Activated CD4-positive, CD25-positive, alpha-beta regulatory T cell (primary cell): Measurements from ENCODE around the gene POLE2.
A peak's percentile ranks its signal among the peaks of the same experiment; 100 is the strongest.
"Not testable (repeated sequence)": the region's sequence is repeated elsewhere in the genome, so short reads cannot be mapped to it uniquely, and the experiment has no call there.

Experiments used
- DNase-seq, 4 experiments: peaks; one replicate each; lab custom pipeline; 2025; lab: John Stamatoyannopoulos, UW

The POLE2 gene

DNA sequence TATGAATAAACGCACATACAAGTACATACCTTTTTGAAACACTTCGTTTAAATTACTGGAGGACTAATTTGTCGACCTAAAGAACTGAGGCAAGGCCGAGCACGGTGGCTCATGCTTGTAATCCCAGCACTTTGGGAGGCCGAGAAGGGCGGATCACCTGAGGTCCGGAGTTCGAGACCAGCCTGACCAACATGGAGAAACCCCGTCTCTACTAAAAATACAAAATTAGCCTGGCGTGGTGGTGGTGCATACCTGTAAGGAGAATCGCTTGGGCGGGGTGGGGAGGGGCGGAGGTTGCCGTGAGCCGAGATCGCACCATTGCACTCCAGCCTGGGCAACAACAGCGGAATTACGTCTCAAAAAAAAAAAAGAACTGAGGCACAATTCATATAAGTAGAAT lies 68.7 kb downstream of the POLE2 start:
- not testable (repeated sequence) for DNase-seq

- no peak for DNase-seq
Measured at GRCh38 chr14:49617852-49618519, 70.0 kb downstream of the POLE2 start.

- no peak for DNase-seq
Measured at GRCh38 chr14:49615776-49616175, 72.2 kb downstream of the POLE2 start.

DNA sequence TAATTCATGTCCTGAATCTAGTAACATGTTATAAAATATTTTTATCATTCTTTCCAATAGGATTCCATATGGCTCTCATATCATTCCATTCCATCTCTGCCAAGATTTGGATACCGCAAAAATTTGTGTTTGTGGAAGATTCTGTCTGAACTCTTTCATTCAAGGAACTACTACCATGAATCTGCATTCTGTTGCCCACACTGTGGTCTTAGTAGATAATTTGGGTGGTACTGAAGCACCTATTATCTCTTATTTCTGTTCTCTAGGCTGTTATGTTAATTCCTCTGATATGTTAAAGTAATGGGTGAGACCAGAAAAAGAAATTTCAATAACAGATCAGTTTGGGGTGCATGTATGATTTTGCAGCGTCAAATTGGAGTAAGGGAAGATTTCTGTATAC lies 73.8 kb downstream of the POLE2 start:
- no peak for DNase-seq

DNA sequence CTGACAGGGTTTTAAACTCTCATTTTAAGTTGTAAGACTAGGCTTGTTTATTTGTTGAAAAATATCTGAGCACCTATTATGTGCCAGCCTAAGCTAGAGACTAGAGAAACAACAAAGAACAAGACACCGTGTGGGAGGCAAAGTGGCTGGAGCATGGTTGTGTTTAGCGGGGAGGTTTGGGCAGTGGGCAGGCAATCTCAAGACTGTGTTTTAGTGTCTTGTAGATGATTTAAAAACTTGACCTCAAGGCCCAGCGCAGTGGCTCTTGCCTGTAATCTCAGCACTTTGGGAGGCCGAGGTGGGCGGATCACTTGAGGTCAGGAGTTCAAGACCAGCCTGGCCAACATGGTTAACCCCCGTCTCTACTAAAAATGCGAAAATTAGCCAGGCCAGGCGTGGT lies 75.3 kb downstream of the POLE2 start:
- DNase-seq: no peak

DNA sequence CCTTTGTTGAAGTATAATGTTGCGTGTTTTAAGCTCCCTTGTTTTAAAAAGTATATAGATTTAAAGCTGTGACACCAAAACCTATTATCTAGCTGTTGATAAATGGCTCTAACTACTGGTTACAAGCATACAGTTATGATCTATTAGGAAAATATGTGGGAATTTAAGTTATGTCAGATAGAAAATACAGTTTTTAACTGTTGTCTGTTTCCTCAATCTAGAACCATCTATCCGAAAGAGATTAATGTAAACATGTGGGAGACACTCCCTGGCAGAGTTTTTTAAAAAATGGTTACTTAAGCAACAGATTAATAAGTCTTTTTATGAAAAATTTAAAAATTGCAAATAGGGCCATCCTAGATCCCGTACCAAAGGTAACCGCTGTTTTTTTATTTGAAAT lies 75.8 kb downstream of the POLE2 start:
- no peak for DNase-seq

DNA sequence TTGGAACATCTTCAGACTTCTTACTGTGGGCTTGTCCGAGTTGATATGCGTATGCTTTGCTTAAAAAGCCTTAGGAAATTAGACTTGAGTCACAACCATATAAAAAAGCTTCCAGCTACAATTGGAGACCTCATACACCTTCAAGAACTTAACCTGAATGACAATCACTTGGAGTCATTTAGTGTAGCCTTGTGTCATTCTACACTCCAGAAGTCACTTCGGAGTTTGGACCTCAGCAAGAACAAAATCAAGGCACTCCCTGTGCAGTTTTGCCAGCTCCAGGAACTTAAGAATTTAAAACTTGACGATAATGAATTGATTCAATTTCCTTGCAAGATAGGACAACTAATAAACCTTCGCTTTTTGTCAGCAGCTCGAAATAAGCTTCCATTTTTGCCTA lies 80.4 kb downstream of the POLE2 start:
- DNase-seq: no peak

DNA sequence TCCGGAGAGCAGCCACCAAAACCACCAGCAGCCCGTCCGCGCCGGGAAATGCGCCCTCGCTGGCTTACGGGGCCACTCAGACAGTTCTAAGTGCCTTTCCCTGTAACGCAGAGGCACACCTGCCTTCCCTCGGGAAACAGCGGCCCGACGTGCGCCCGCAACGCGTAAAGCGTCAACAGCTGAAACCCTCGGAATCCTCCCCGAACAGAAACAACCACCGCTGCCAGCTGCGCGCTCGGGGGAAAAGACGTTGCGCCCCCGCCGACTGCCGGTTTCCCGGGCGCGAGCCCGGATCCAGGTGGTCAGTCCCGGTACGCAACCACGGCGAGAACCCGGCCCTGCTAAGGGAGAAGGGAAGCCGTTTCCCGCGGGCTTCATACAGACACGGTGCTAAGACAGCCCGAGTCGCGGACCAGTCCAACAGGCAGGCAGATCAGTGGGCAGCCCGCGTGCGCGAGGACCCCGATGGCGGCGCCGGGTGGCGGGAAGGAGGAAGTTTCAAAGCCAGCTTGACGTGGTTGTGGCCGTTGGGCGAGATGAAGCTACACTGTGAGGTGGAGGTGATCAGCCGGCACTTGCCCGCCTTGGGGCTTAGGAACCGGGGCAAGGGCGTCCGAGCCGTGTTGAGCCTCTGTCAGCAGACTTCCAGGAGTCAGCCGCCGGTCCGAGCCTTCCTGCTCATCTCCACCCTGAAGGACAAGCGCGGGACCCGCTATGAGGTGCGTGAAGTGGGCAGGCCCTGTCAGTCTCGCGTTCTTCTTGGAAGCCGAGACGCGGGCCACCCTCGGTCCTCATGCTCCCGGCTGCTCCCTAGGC lies 89.3 kb downstream of the POLE2 start, which contains the start of gene LRR1:
TSS of gene LRR1 (plus strand) at position 456 of the 816 bp plus-strand sequence. CDS start at position 537, 81 bp downstream.
- DNase-seq: peak; percentile 71 to 81 (median 76)

DNA sequence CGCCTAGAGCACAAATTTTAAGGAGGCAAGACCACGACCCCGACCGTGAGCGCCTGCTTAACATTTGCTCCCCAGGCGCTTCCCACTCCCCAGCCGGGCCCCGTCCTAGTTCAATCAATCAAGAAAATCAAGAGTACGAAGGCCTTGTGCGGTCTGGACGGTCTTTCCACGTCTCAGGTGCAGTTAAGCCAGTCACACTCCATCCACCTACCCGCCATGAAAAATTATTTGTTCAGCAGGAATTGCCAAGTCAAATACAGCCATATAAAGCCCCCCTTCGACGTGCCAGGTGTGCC lies 89.9 kb downstream of the POLE2 start:
- no peak for DNase-seq

DNA sequence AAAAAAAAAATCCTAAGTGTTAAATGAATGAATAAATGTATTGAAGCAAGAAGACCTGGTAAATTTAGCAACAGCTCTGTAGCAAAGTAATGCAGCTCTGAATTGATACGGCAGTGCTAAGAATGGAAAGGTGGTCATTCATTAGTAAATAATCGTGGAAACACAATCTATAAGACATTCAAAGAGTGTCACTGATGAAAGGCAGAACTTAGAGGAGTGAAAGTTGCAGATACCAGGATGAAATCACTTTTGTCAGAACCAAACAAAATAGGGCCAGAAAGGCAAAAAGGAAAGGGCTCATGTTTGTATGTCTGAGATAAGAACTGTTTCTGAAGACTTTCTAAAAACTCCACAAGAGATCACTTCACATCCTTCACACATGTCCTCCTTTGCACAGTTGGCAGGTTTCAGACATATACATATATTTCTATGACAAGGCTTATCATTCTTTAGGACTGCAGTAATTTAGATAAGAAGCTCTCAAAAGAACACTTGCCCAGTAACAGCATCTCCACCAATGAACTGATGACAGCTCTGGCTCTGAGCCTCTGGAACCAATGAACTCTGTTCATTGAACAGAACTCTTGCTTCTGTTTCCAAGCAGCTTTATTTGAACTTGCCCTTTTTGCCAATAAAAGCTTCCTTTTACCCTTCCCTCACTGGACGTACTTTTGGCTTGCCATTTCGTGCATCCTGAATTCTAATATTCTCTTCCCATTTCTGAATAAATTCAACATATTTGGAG lies 93.5 kb downstream of the POLE2 start:
- no peak for DNase-seq
